Vagina (tissue), 2 donors: ENCODE data around the gene DBI.

ENCODE experiments used
- POLR2AphosphoS5 ChIP-seq, 2 donors: sonication (generic); formaldehyde crosslinking; IDR thresholded peaks; one replicate each; pipeline ENCODE4 v1.9.0; 2017; ENCODE audit warnings: antibody characterized with exemption in 2 of 2, mild to moderate bottlenecking in 2 of 2, low read depth in 1 of 2; ENCODE audit not compliant: insufficient read depth in 1 of 2
- TF ChIP-seq, protein P1 (sequence below), 3 experiments: fragments of 450-650 bp in 2 of 3; fragments of 200-600 bp in 1 of 3; sonication (generic) in 1 of 3; IDR thresholded peaks; one replicate each; pipeline ENCODE4 v1.5.1; 2017 to 2019; ENCODE audit warnings: antibody characterized with exemption in 3 of 3, mild to moderate bottlenecking in 2 of 3, moderate library complexity in 2 of 3

DNA sequence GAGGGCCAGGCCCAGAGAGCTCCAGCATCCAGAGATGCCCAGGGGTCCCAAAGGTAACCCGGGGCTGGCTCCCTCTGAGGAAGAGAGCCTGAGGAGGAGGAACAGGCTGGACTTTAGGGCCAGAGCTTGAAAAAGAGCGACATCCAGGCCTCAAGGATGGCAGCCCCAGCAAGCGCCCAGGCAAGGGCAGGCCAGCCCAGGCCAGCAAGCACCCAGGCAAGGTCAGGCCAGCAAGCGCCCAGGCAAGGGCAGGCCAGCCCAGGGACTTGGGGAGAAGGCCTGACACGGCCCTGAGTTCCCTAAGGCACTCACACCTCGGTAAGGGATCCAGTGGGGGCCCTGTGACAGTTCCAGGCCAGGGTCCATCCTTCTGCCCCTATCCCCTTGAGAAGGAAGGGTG lies 30.4 kb downstream of the DBI start:
- no peak for TF ChIP-seq POLR2AphosphoS5 (IDR thresholded peaks at IDR 0.05; ENCODE audit: insufficient read depth in 1 of 2, low read depth in 1 of 2)
- TF ChIP-seq, protein P1, sequence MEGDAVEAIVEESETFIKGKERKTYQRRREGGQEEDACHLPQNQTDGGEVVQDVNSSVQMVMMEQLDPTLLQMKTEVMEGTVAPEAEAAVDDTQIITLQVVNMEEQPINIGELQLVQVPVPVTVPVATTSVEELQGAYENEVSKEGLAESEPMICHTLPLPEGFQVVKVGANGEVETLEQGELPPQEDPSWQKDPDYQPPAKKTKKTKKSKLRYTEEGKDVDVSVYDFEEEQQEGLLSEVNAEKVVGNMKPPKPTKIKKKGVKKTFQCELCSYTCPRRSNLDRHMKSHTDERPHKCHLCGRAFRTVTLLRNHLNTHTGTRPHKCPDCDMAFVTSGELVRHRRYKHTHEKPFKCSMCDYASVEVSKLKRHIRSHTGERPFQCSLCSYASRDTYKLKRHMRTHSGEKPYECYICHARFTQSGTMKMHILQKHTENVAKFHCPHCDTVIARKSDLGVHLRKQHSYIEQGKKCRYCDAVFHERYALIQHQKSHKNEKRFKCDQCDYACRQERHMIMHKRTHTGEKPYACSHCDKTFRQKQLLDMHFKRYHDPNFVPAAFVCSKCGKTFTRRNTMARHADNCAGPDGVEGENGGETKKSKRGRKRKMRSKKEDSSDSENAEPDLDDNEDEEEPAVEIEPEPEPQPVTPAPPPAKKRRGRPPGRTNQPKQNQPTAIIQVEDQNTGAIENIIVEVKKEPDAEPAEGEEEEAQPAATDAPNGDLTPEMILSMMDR (IDR thresholded peaks at IDR 0.05), result no peak
